MM.1S (cell line): Measurements from ENCODE around the gene PES1.

Experiments used
- EZH2phosphoT487 ChIP-seq: fragments of 300-600 bp; sonication (generic); IDR thresholded peaks from 2 replicates; pipeline ENCODE4 v1.6.1; 2018; ENCODE audit warnings: antibody characterized with exemption, low read length
- TF ChIP-seq, protein P1 (sequence below): fragments of 300-600 bp; sonication (generic); IDR thresholded peaks from 2 replicates; pipeline ENCODE4 v1.5.1; 2016; ENCODE audit warnings: antibody characterized with exemption, low read length, mixed read lengths

DNA sequence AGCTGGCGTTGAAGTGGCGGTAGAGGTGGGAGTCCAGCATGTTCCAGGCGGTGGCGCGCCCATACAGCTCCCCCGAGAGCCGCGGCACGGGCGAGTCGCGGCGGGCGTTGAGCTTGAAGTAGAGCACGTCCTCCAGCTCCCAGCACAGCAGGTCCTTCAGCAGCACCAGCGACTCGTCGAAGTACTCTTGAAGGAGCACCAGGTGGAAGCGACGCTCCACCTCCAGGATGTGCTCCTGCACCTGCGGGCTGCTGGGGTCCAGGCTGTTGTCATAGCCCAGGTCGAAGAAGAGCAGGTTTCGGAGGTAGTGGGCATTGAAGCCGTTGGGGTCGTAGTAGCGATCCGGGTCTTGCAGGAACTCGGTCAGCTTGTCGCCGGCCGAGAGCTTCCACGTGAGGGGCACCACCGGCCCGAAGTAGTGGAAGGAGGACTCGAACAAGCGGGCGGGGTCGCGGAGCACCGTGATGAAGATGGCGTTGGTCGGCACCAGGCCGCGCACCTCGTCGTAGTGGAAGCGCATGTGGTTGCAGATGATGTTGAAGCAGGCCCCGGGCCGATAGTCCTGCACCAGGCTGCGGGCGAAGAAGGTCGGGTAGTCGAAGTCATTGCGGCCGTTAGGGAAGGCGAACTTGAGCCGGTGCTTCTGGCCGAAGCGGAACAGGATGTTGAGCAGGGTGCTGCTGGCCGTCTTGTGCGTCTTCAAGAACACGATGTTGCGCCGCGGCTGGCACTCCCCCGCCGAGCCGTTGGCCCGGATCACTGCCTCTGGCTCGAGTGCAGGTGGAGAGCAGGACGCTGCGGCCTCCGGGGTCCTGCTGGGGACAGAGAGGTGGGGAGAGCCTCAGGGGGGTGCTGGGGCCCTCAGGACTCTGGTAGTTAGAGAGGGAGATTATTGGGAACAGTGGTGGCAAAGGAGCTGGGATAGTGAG lies 36.2 kb downstream of the PES1 start:
- TF ChIP-seq, protein P1, sequence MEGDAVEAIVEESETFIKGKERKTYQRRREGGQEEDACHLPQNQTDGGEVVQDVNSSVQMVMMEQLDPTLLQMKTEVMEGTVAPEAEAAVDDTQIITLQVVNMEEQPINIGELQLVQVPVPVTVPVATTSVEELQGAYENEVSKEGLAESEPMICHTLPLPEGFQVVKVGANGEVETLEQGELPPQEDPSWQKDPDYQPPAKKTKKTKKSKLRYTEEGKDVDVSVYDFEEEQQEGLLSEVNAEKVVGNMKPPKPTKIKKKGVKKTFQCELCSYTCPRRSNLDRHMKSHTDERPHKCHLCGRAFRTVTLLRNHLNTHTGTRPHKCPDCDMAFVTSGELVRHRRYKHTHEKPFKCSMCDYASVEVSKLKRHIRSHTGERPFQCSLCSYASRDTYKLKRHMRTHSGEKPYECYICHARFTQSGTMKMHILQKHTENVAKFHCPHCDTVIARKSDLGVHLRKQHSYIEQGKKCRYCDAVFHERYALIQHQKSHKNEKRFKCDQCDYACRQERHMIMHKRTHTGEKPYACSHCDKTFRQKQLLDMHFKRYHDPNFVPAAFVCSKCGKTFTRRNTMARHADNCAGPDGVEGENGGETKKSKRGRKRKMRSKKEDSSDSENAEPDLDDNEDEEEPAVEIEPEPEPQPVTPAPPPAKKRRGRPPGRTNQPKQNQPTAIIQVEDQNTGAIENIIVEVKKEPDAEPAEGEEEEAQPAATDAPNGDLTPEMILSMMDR, result no peak
- no peak for TF ChIP-seq EZH2phosphoT487
